Neuronal stem cell (in vitro differentiated cells): Measurements from ENCODE around the gene PRR27. TPM values are rescaled to one million over a fixed set of nuclear protein-coding genes. Genes with fewer than 3 reads are reported as not detected.

Experiments
- DNase-seq: peaks from one replicate; pipeline ENCODE4 v3.0.0-alpha.2; 2013; ENCODE audit warnings: low spot score
- H2AFZ ChIP-seq: one replicate; pipeline ENCODE4 v1.6.1; 2013; ENCODE audit warnings: mild to moderate bottlenecking, low read length, inconsistent platforms
- H2AK5ac ChIP-seq: 2 replicates; pipeline ENCODE4 v1.6.1; 2013; ENCODE audit warnings: low read depth, mild to moderate bottlenecking, inconsistent platforms, low read length, moderate library complexity, mixed read lengths
- H2BK120ac ChIP-seq: 2 replicates; pipeline ENCODE4 v1.6.1; 2013; ENCODE audit warnings: low read depth, mild to moderate bottlenecking, inconsistent platforms, low read length, moderate library complexity, mixed read lengths
- H2BK12ac ChIP-seq: one replicate; pipeline ENCODE4 v1.6.1; 2013; ENCODE audit warnings: low read length, inconsistent platforms
- H2BK15ac ChIP-seq: 2 replicates; pipeline ENCODE4 v1.6.1; 2013; ENCODE audit warnings: mild to moderate bottlenecking, low read length, inconsistent platforms, mixed read lengths
- H2BK5ac ChIP-seq: one replicate; pipeline ENCODE4 v1.6.1; 2013; ENCODE audit warnings: inconsistent platforms, mild to moderate bottlenecking, low read length, moderate library complexity
- H3K14ac ChIP-seq: one replicate; pipeline ENCODE4 v1.6.1; 2013; ENCODE audit warnings: low read length, inconsistent platforms
- H3K18ac ChIP-seq: 2 replicates; pipeline ENCODE4 v1.6.1; 2013; ENCODE audit warnings: low read length, inconsistent platforms
- H3K23ac ChIP-seq: 2 replicates; pipeline ENCODE4 v1.6.1; 2013; ENCODE audit warnings: low read depth, mild to moderate bottlenecking, mixed read lengths, low read length, inconsistent platforms; ENCODE audit not compliant: poor library complexity
- H3K27ac ChIP-seq: replicated peaks from 3 replicates; pipeline ENCODE4 v1.5.1; 2013; ENCODE audit warnings: low read length, inconsistent platforms
- H3K27me3 ChIP-seq, 3 experiments: 2 replicates each; pipeline ENCODE4 v1.6.1; 2013; ENCODE audit warnings: low read length in 3 of 3, mild to moderate bottlenecking in 2 of 3, inconsistent platforms in 1 of 3, low read depth in 1 of 3, mixed read lengths in 1 of 3, moderate library complexity in 1 of 3; ENCODE audit not compliant: control insufficient read depth in 3 of 3, insufficient read depth in 3 of 3
- H3K36me3 ChIP-seq, 2 donors: replicated peaks in 1 of 2; 2 replicates each; pipeline ENCODE4 v1.6.1; 2013; ENCODE audit warnings: low read length in 2 of 2; ENCODE audit not compliant: control insufficient read depth in 2 of 2, insufficient read depth in 2 of 2
- H3K4ac ChIP-seq: 2 replicates; pipeline ENCODE4 v1.6.1; 2013; ENCODE audit warnings: inconsistent platforms, mild to moderate bottlenecking, low read length, moderate library complexity
- H3K4me1 ChIP-seq, 2 donors: 1 replicate in 1 of 2; 2 replicates in 1 of 2; pipeline ENCODE4 v1.6.1; 2013; ENCODE audit warnings: low read length in 2 of 2, low read depth in 1 of 2; ENCODE audit not compliant: control insufficient read depth in 2 of 2, insufficient read depth in 1 of 2
- H3K4me2 ChIP-seq: one replicate; pipeline ENCODE4 v1.6.1; 2013; ENCODE audit warnings: mild to moderate bottlenecking, low read length, inconsistent platforms; ENCODE audit not compliant: insufficient read depth, poor library complexity, severe bottlenecking
- H3K4me3 ChIP-seq, 2 donors: 2 replicates each; pipeline ENCODE4 v1.5.1; 2013; ENCODE audit warnings: low read length in 2 of 2, mild to moderate bottlenecking in 2 of 2, inconsistent platforms in 1 of 2, moderate library complexity in 1 of 2
- H3K79me1 ChIP-seq: one replicate; pipeline ENCODE4 v1.6.1; 2013; ENCODE audit warnings: low read depth, mild to moderate bottlenecking, inconsistent platforms, low read length, moderate library complexity
- H3K9ac ChIP-seq: one replicate; pipeline ENCODE4 v1.6.1; 2013; ENCODE audit warnings: mild to moderate bottlenecking, low read depth, low read length, inconsistent platforms; ENCODE audit not compliant: poor library complexity
- H3K9me3 ChIP-seq, 2 donors: replicated peaks in 1 of 2; 2 replicates each; pipeline versions ENCODE3 to v1.6.1; 2013; ENCODE audit warnings: low read length in 2 of 2, mild to moderate bottlenecking in 2 of 2, inconsistent platforms in 1 of 2, low read depth in 1 of 2, mixed read lengths in 1 of 2, moderate library complexity in 1 of 2; ENCODE audit not compliant: control insufficient read depth in 2 of 2, insufficient read depth in 1 of 2
- H4K8ac ChIP-seq: one replicate; pipeline ENCODE4 v1.6.1; 2013; ENCODE audit warnings: low read depth, mild to moderate bottlenecking, inconsistent platforms, low read length, moderate library complexity
- H4K91ac ChIP-seq: one replicate; pipeline ENCODE4 v1.6.1; 2013; ENCODE audit warnings: low read length, low read depth, mild to moderate bottlenecking, inconsistent platforms; ENCODE audit not compliant: poor library complexity
- WGBS, 2 donors: extraction: QIAGEN DNeasy Blood & Tissue Kit; methylation state at CpG; one replicate each; pipeline ENCODE4 v1.1.7; 2013; ENCODE audit warnings: missing lambda C conversion rate in 2 of 2, mixed read lengths in 1 of 2; ENCODE audit not compliant: insufficient read length in 2 of 2, insufficient replicate concordance in 1 of 2; ENCODE audit errors: extremely low coverage in 2 of 2; 5-methylcytosine and 5-hydroxymethylcytosine counted together
- polyA plus RNA-seq, 2 experiments: library from polyadenylated mRNA; stranded (reverse); fragments of 200-250 nt; gene quantifications; one replicate each; pipeline ENCODE4 v1.2.3, GENCODE V29; 2013

PRR27 gene
- polyA plus RNA-seq (2013, experiment 1 of 2), result not detected
- polyA plus RNA-seq (2013, experiment 2 of 2), result not detected

DNA sequence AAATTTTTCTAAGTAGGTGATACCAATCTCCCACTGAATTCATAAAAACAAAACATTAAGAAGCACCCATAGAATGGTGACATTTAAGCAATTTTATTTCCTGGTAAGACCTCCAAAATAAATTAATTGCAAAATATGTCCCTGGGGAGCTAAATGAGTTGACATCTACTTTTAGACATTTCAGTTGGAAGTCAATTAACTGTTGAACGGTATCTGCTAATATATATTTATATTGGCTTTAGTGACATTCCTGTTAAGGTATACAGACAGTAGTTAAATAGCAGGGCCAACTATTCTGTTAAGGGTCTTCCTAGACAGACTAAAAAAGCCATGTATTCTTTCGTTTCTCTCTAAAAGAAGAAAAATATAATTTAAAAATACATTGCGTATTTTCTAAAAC, at the start of gene PRR27:
Gene PRR27 (plus strand): TSS at position 301 of the 400 bp plus-strand sequence. CDS start 139 bp downstream, outside the sequence.
- Histone ChIP-seq H2BK12ac (no peak within 1 kb of the TSS), H3K18ac (no peak within 1 kb of the TSS), H3K9me3 (no peaks in the 10 kb centered on the region), H3K27me3 (no peaks in the 10 kb centered on the region), H3K27ac (no peak within 1 kb of the TSS), H2AFZ (no peak within 1 kb of the TSS), H2BK120ac (no peak within 1 kb of the TSS), H3K4ac (no peak within 1 kb of the TSS), H2AK5ac (no peak within 1 kb of the TSS), H2BK15ac (no peak within 1 kb of the TSS), H3K14ac (no peak within 1 kb of the TSS), H4K91ac (no peak within 1 kb of the TSS), H3K4me2 (no peak within 1 kb of the TSS), H3K23ac (no peak within 1 kb of the TSS), H3K79me1 (no peaks in the 10 kb centered on the region), H3K9ac (no peak within 1 kb of the TSS), H3K36me3 (no peaks in the 10 kb centered on the region), H3K4me3 (no peak within 1 kb of the TSS), H4K8ac (no peak within 1 kb of the TSS), H2BK5ac (no peak within 1 kb of the TSS), H3K4me1 (no peaks in the 10 kb centered on the region)
- no peak for DNase-seq
- no CpG with 5 or more reads among the region's 3 CpGs for WGBS, 2 donors

DNA sequence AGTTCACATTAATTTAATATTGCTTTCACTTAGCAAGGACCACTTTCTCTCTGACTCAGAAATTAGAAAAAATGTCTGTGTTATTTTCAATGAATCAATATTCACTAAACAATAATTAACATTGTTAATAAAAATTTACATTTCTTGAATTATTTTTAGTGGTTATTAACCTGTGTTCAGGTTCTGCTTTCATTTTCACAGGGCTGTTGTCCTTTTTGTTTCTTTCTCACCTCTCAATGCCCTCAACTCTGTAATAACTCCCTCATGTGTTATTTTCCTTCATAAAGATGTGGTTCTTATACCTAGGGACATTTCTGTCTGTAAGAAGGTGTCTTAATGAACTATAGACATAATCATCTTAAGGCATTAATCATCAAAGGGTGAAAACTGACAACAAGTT, 43.1 kb upstream of the PRR27 start:
- H2AK5ac ChIP-seq, result no peak overlapping the region
- H3K4me2 ChIP-seq, result no peak overlapping the region
- H3K9ac ChIP-seq, result no peak overlapping the region
- no peak overlapping the region for H2BK12ac ChIP-seq
- H2BK5ac ChIP-seq, result no peak overlapping the region
- H3K4me3 ChIP-seq, result no peak overlapping the region
- no peak overlapping the region for H3K23ac ChIP-seq
- H2BK15ac ChIP-seq, result no peak overlapping the region
- H4K8ac ChIP-seq, result no peak overlapping the region
- DNase-seq, result no peak
- H3K9me3 ChIP-seq, result no peaks in the 10 kb centered on the region
- H3K4ac ChIP-seq, result no peak overlapping the region
- H3K36me3 ChIP-seq, result no peaks in the 10 kb centered on the region
- H2BK120ac ChIP-seq, result no peak overlapping the region
- no peak overlapping the region for H3K27ac ChIP-seq
- H3K27me3 ChIP-seq, result no peaks in the 10 kb centered on the region
- H3K14ac ChIP-seq, result no peak overlapping the region
- no peaks in the 10 kb centered on the region for H3K4me1 ChIP-seq
- H3K79me1 ChIP-seq, result no peaks in the 10 kb centered on the region
- no peak overlapping the region for H2AFZ ChIP-seq
- H4K91ac ChIP-seq, result no peak overlapping the region
- no peak overlapping the region for H3K18ac ChIP-seq

DNA sequence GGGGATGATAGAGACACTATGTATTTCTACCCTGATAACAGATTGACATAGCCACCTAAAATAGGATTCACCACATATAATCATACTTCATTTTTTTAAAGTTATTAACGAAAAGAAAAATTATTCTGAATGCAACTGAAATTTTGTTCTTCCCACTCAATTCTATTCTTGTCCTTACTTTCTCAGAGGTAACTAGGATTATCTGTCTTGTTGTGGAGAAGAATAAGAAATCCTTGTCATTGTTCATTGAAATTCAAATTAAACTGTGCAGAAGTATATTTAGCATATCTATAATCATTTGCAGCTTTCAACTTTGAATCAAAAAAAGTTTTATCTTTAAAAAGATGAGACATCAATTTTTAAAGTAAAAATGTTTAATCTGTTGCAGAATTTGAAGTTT, 40.4 kb upstream of the PRR27 start:
- H4K91ac ChIP-seq, result no peak overlapping the region
- no peak overlapping the region for H4K8ac ChIP-seq
- H2BK12ac ChIP-seq, result no peak overlapping the region
- no peak overlapping the region for H3K14ac ChIP-seq
- H3K36me3 ChIP-seq, result no peaks in the 10 kb centered on the region
- no peak overlapping the region for H3K23ac ChIP-seq
- H2AK5ac ChIP-seq, result no peak overlapping the region
- no peaks in the 10 kb centered on the region for H3K27me3 ChIP-seq
- no peak overlapping the region for H3K4ac ChIP-seq
- H3K18ac ChIP-seq, result no peak overlapping the region
- no peak overlapping the region for H2BK5ac ChIP-seq
- H3K4me3 ChIP-seq, result no peak overlapping the region
- H3K27ac ChIP-seq, result no peak overlapping the region
- H3K9ac ChIP-seq, result no peak overlapping the region
- no peaks in the 10 kb centered on the region for H3K79me1 ChIP-seq
- no peak overlapping the region for H2BK120ac ChIP-seq
- no peaks in the 10 kb centered on the region for H3K9me3 ChIP-seq
- H3K4me2 ChIP-seq, result no peak overlapping the region
- DNase-seq, result no peak
- no CpG with 5 or more reads among the region's 1 CpG for WGBS, 2 donors
- no peak overlapping the region for H2AFZ ChIP-seq
- no peaks in the 10 kb centered on the region for H3K4me1 ChIP-seq
- H2BK15ac ChIP-seq, result no peak overlapping the region

DNA sequence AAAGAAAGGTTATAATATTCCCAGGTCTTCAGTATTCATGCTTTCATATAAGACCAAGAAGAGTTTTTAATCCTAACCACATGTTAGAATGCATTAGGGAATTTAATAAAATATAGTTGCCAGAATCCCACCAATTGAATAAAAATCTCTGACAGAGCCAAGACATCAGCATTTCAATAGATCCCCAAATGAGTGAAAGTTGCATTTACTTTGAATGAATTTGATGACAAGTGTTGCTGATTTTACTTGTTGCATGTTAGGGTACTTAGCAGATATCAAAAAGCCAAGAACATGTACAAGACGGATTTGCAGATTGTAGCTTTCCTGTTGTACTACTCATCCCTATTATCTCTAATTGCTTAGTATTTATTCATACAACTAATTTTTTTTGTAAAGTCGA, 39.9 kb upstream of the PRR27 start:
- H2BK15ac ChIP-seq, result no peak overlapping the region
- no peak overlapping the region for H2AFZ ChIP-seq
- H4K91ac ChIP-seq, result no peak overlapping the region
- no peak for DNase-seq
- H3K36me3 ChIP-seq, result no peaks in the 10 kb centered on the region
- H4K8ac ChIP-seq, result no peak overlapping the region
- H2BK5ac ChIP-seq, result no peak overlapping the region
- WGBS, 2 donors, result no CpG with 5 or more reads among the region's 2 CpGs
- H2BK12ac ChIP-seq, result no peak overlapping the region
- no peak overlapping the region for H2BK120ac ChIP-seq
- no peak overlapping the region for H3K4me2 ChIP-seq
- no peaks in the 10 kb centered on the region for H3K79me1 ChIP-seq
- H3K4me1 ChIP-seq, result no peaks in the 10 kb centered on the region
- no peak overlapping the region for H3K9ac ChIP-seq
- H3K9me3 ChIP-seq, result no peaks in the 10 kb centered on the region
- no peak overlapping the region for H3K4me3 ChIP-seq
- H3K18ac ChIP-seq, result no peak overlapping the region
- H3K27ac ChIP-seq, result no peak overlapping the region
- no peak overlapping the region for H3K23ac ChIP-seq
- no peak overlapping the region for H2AK5ac ChIP-seq
- H3K4ac ChIP-seq, result no peak overlapping the region
- no peaks in the 10 kb centered on the region for H3K27me3 ChIP-seq
- no peak overlapping the region for H3K14ac ChIP-seq
